HEK293 (cell line): ENCODE measurements around the gene EEF1AKMT4.

Experiments
- ZNF140 ChIP-seq: fragments of 450-650 bp; formaldehyde crosslinking; IDR thresholded peaks from 2 replicates; pipeline ENCODE4 v1.5.1; 2016; ENCODE audit warnings: missing biosample characterization, missing genetic modification characterization
- ZNF223 ChIP-seq: fragments of 450-650 bp; formaldehyde crosslinking; IDR thresholded peaks from 2 replicates; pipeline ENCODE4 v1.5.1; 2016; ENCODE audit warnings: missing biosample characterization, missing genetic modification characterization
- ZNF274 ChIP-seq, 2 experiments: fragments of 200-500 bp in 1 of 2; fragments of 450-650 bp in 1 of 2; sonication (Bioruptor generic) in 1 of 2; formaldehyde crosslinking in 1 of 2; IDR thresholded peaks; 2 replicates each; pipeline versions ENCODE4 v1.5.1 to v1.6.1; 2014 to 2016; ENCODE audit warnings: borderline replicate concordance in 1 of 2, inconsistent platforms in 1 of 2, low read length in 1 of 2, missing biosample characterization in 1 of 2, missing genetic modification characterization in 1 of 2
- ZNF529 ChIP-seq: fragments of 450-650 bp; formaldehyde crosslinking; IDR thresholded peaks from 2 replicates; pipeline ENCODE4 v1.5.1; 2017; ENCODE audit warnings: missing genetic modification characterization, missing biosample characterization; ENCODE audit not compliant: insufficient replicate concordance
- ZNF768 ChIP-seq: fragments of 450-650 bp; formaldehyde crosslinking; IDR thresholded peaks from 2 replicates; pipeline ENCODE4 v1.5.1; 2018; ENCODE audit warnings: missing biosample characterization, mild to moderate bottlenecking, missing genetic modification characterization
- ZNF785 ChIP-seq: fragments of 450-650 bp; formaldehyde crosslinking; IDR thresholded peaks from 2 replicates; pipeline ENCODE4 v1.5.1; 2016; ENCODE audit warnings: missing biosample characterization, missing genetic modification characterization
- TF ChIP-seq, protein P1 (sequence below): fragments of 450-650 bp; formaldehyde crosslinking; IDR thresholded peaks from 2 replicates; pipeline ENCODE4 v1.5.1; 2016; ENCODE audit warnings: missing biosample characterization, missing genetic modification characterization
- TF ChIP-seq, protein P2 (sequence below): sonication (generic); formaldehyde crosslinking; IDR thresholded peaks from 2 replicates; pipeline ENCODE4 v1.8.1; 2022; ENCODE audit warnings: mild to moderate bottlenecking, moderate library complexity, missing genetic modification reagents
- TF ChIP-seq, protein P3 (sequence below): fragments of 450-650 bp; formaldehyde crosslinking; IDR thresholded peaks from 2 replicates; pipeline ENCODE4 v1.5.1; 2016; ENCODE audit warnings: missing biosample characterization, missing genetic modification characterization
- TF ChIP-seq, protein P4 (sequence below): fragments of 450-650 bp; formaldehyde crosslinking; IDR thresholded peaks from 2 replicates; pipeline ENCODE4 v1.5.1; 2016; ENCODE audit warnings: missing biosample characterization, missing genetic modification characterization

DNA sequence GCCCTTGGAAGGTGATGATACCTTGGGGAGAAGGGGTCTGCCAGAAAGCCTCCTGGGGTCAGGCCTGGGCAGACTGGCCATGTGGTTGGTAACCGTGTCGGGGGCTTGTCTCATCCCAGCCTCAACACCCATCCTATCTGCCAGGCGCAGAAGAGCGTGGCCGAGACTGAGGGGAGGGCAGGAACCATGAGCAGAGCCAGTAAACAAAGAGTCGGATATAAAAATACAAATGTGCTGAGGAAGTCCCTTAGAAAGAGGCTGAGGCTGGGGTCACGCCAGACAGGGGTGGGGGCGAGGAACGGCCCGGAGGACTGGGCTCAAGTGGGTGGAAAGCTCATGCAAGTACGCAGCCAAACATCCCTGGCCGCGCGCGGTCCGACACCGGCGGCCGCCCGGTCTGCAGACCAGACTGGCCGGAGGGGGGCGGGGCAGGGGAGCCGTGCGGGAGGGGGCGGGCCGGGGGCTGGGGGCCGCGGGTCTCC lies 10.0 kb downstream of the EEF1AKMT4 start:
- TF ChIP-seq ZNF274 (IDR thresholded peaks at IDR 0.05; ENCODE audit: low read length), result no peak
- TF ChIP-seq ZNF274 (tag by site-specific recombination; IDR thresholded peaks at IDR 0.05; ENCODE audit: borderline replicate concordance), result no peak
- TF ChIP-seq, protein P1, sequence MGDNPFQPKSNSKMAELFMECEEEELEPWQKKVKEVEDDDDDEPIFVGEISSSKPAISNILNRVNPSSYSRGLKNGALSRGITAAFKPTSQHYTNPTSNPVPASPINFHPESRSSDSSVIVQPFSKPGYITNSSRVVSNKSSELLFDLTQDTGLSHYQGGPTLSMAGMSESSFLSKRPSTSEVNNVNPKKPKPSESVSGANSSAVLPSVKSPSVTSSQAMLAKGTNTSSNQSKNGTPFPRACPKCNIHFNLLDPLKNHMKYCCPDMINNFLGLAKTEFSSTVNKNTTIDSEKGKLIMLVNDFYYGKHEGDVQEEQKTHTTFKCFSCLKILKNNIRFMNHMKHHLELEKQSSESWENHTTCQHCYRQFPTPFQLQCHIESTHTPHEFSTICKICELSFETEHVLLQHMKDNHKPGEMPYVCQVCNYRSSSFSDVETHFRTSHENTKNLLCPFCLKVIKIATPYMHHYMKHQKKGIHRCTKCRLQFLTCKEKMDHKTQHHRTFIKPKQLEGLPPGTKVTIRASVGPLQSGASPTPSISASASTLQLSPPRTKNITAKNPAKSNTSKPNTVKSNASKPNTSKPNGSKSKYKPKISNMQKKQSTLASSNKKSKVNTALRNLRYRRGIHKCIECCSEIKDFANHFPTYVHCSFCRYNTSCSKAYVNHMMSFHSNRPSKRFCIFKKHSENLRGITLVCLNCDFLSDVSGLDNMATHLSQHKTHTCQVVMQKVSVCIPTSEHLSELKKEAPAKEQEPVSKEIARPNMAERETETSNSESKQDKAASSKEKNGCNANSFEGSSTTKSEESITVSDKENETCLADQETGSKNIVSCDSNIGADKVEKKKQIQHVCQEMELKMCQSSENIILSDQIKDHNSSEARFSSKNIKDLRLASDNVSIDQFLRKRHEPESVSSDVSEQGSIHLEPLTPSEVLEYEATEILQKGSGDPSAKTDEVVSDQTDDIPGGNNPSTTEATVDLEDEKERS, result no peak
- TF ChIP-seq ZNF140 (tag by site-specific recombination), result no peak
- TF ChIP-seq, protein P2, sequence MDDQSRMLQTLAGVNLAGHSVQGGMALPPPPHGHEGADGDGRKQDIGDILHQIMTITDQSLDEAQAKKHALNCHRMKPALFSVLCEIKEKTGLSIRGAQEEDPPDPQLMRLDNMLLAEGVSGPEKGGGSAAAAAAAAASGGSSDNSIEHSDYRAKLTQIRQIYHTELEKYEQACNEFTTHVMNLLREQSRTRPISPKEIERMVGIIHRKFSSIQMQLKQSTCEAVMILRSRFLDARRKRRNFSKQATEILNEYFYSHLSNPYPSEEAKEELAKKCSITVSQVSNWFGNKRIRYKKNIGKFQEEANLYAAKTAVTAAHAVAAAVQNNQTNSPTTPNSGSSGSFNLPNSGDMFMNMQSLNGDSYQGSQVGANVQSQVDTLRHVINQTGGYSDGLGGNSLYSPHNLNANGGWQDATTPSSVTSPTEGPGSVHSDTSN (CRISPR knock-in tag), result no peak
- TF ChIP-seq, protein P3, sequence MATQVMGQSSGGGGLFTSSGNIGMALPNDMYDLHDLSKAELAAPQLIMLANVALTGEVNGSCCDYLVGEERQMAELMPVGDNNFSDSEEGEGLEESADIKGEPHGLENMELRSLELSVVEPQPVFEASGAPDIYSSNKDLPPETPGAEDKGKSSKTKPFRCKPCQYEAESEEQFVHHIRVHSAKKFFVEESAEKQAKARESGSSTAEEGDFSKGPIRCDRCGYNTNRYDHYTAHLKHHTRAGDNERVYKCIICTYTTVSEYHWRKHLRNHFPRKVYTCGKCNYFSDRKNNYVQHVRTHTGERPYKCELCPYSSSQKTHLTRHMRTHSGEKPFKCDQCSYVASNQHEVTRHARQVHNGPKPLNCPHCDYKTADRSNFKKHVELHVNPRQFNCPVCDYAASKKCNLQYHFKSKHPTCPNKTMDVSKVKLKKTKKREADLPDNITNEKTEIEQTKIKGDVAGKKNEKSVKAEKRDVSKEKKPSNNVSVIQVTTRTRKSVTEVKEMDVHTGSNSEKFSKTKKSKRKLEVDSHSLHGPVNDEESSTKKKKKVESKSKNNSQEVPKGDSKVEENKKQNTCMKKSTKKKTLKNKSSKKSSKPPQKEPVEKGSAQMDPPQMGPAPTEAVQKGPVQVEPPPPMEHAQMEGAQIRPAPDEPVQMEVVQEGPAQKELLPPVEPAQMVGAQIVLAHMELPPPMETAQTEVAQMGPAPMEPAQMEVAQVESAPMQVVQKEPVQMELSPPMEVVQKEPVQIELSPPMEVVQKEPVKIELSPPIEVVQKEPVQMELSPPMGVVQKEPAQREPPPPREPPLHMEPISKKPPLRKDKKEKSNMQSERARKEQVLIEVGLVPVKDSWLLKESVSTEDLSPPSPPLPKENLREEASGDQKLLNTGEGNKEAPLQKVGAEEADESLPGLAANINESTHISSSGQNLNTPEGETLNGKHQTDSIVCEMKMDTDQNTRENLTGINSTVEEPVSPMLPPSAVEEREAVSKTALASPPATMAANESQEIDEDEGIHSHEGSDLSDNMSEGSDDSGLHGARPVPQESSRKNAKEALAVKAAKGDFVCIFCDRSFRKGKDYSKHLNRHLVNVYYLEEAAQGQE (tag by site-specific recombination), result no peak; the same call in 1 of the 2 replicates
- TF ChIP-seq ZNF785 (tag by site-specific recombination), result no peak
- TF ChIP-seq, protein P4, sequence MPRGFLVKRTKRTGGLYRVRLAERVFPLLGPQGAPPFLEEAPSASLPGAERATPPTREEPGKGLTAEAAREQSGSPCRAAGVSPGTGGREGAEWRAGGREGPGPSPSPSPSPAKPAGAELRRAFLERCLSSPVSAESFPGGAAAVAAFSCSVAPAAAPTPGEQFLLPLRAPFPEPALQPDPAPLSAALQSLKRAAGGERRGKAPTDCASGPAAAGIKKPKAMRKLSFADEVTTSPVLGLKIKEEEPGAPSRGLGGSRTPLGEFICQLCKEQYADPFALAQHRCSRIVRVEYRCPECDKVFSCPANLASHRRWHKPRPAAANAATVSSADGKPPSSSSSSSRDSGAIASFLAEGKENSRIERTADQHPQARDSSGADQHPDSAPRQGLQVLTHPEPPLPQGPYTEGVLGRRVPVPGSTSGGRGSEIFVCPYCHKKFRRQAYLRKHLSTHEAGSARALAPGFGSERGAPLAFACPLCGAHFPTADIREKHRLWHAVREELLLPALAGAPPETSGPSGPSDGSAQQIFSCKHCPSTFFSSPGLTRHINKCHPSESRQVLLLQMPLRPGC (tag by site-specific recombination), result no peak
- TF ChIP-seq ZNF529, result no peak
- TF ChIP-seq ZNF223 (tag by site-specific recombination), result no peak
- no peak for TF ChIP-seq ZNF768 (tag by site-specific recombination)
